ENCODE measurements around the gene EIF5A. TPM values are rescaled to one million over a fixed set of nuclear protein-coding genes. Genes with fewer than 3 reads are reported as not detected.

Gene EIF5A
- total RNA-seq (2022), result 1,142 and 1,190 TPM in 2 replicates
- percentile 98 among the genes with signal in this experiment for Bru-seq, nascent RNA
- BruChase-seq, experiment 1, labeled RNA remaining after a 6-hour chase, result percentile 99 among the genes with signal in this experiment
- percentile 98 among the genes with signal in this experiment for BruChase-seq, experiment 2, labeled RNA remaining after a 2-hour chase
- long read RNA-seq, transcript EIF5A-208 (6 exons, 1,089 nt), result minor isoform, 6 of 2,505 reads
- long read RNA-seq, transcript EIF5A-205 (6 exons, 1,271 nt), result minor isoform, 147 of 2,505 reads
- long read RNA-seq, transcript EIF5A-202 (6 exons, 1,511 nt), result major isoform, 2,251 of 2,505 reads
- long read RNA-seq, partial matches to known transcripts, result 56 of 2,505 reads
- long read RNA-seq, other reads (novel, unspliced or antisense), result 38 of 2,505 reads

- no TSS peak for BruUV-seq (replicated peaks)
- ChIA-PET POLR2A (interaction anchor here (0.6 to 0.7 kb wide), 3 partner anchors 22 to 363 kb away, joined by 3 read pairs; no protein-coding TSS in a partner anchor), CTCF (no interaction called here)
- H3K9me3 Mint-ChIP-seq (ENCODE audit: unreplicated experiment), result no peaks in the 10 kb centered on the region
- no peak for TF ChIP-seq CTCF (IDR thresholded peaks at IDR 0.05; ENCODE audit: unreplicated experiment)
- H3K4me3 Mint-ChIP-seq (ENCODE audit: unreplicated experiment), result peak within 1 kb of the TSS; percentile 88
- H3K4me1 Mint-ChIP-seq (ENCODE audit: insufficient read depth, unreplicated experiment), result peaks cover 24% of the 10 kb centered on the region
- peak within 1 kb of the TSS; percentile 90 for H3K27ac Mint-ChIP-seq (ENCODE audit: low read depth, unreplicated experiment)
- intact Hi-C loops (cut with micrococcal nuclease), result no loop called here
- H3K27me3 Mint-ChIP-seq (ENCODE audit: insufficient read depth, unreplicated experiment), result no peaks in the 10 kb centered on the region
- peak; percentile 100 for DNase-seq (ENCODE audit: unreplicated experiment)
- peaks cover 48% of the 10 kb centered on the region for H3K36me3 Mint-ChIP-seq (ENCODE audit: insufficient read depth, unreplicated experiment)
Measured at GRCh38 chr17:7306911-7307685, at the start of gene EIF5A. TSS of gene EIF5A (plus strand) at chr17:7307628. CDS start at chr17:7309636, 2,008 bp downstream.

- peak overlapping the region; percentile 79 for H3K27ac Mint-ChIP-seq (ENCODE audit: low read depth, unreplicated experiment)
- peaks cover 33% of the 10 kb centered on the region for H3K4me1 Mint-ChIP-seq (ENCODE audit: insufficient read depth, unreplicated experiment)
- intact Hi-C loops (cut with micrococcal nuclease), result no loop called here
- POLR2A ChIA-PET, result interaction anchor here (0.5 to 7.7 kb wide), 11 partner anchors 8 to 897 kb away, joined by 3 to 92 read pairs (median 7); partner anchors contain the start of genes ACADVL, CNTROB, CTDNEP1 and DLG4
- H3K27me3 Mint-ChIP-seq (ENCODE audit: insufficient read depth, unreplicated experiment), result no peaks in the 10 kb centered on the region
- TF ChIP-seq CTCF (IDR thresholded peaks at IDR 0.05; ENCODE audit: unreplicated experiment), result no peak
- peaks cover 53% of the 10 kb centered on the region for H3K36me3 Mint-ChIP-seq (ENCODE audit: insufficient read depth, unreplicated experiment)
- CTCF ChIA-PET, result interaction anchor here (0.5 to 1.8 kb wide), 5 partner anchors 13 to 442 kb away, joined by 3 to 7 read pairs (median 4); partner anchors contain the start of gene SLC2A4
- BruUV-seq (replicated peaks), result no TSS peak
- no peaks in the 10 kb centered on the region for H3K9me3 Mint-ChIP-seq (ENCODE audit: unreplicated experiment)
- peak overlapping the region; percentile 73 for H3K4me3 Mint-ChIP-seq (ENCODE audit: unreplicated experiment)
- peak; percentile 96 for DNase-seq (ENCODE audit: unreplicated experiment)
Measured at GRCh38 chr17:7258731-7259554, 48.5 kb upstream of the EIF5A start.

GRCh38 chr17:7259555-7259889 lies 47.9 kb upstream of the EIF5A start:
- peaks cover 36% of the 10 kb centered on the region for H3K4me1 Mint-ChIP-seq (ENCODE audit: insufficient read depth, unreplicated experiment)
- no peak for TF ChIP-seq CTCF (IDR thresholded peaks at IDR 0.05; ENCODE audit: unreplicated experiment)
- H3K36me3 Mint-ChIP-seq (ENCODE audit: insufficient read depth, unreplicated experiment), result peaks cover 48% of the 10 kb centered on the region
- CTCF ChIA-PET, result interaction anchor here (0.5 to 1.8 kb wide), 4 partner anchors 13 to 41 kb away, joined by 4 to 7 read pairs (median 4); partner anchors contain the start of gene SLC2A4
- POLR2A ChIA-PET, result interaction anchor here (0.5 to 7.7 kb wide), 12 partner anchors 8 to 897 kb away, joined by 3 to 92 read pairs (median 6); partner anchors contain the start of genes ACADVL, CNTROB, CTDNEP1 and DLG4
- H3K27ac Mint-ChIP-seq (ENCODE audit: low read depth, unreplicated experiment), result peak overlapping the region; percentile 79
- no peaks in the 10 kb centered on the region for H3K27me3 Mint-ChIP-seq (ENCODE audit: insufficient read depth, unreplicated experiment)
- H3K9me3 Mint-ChIP-seq (ENCODE audit: unreplicated experiment), result no peaks in the 10 kb centered on the region
- BruUV-seq (replicated peaks), result TSS peak; percentile 62
- H3K4me3 Mint-ChIP-seq (ENCODE audit: unreplicated experiment), result peak overlapping the region; percentile 73
- intact Hi-C loops (cut with micrococcal nuclease), result no loop called here
- DNase-seq (ENCODE audit: unreplicated experiment), result no peak

All from MCF 10A (cell line).